ENCODE results near the gene NLGN1.
A peak's percentile ranks its signal among the peaks of the same experiment; 100 is the strongest.
"Not testable (repeated sequence)": the region's sequence is repeated elsewhere in the genome, so short reads cannot be mapped to it uniquely, and the experiment has no call there.

NLGN1 gene

DNA sequence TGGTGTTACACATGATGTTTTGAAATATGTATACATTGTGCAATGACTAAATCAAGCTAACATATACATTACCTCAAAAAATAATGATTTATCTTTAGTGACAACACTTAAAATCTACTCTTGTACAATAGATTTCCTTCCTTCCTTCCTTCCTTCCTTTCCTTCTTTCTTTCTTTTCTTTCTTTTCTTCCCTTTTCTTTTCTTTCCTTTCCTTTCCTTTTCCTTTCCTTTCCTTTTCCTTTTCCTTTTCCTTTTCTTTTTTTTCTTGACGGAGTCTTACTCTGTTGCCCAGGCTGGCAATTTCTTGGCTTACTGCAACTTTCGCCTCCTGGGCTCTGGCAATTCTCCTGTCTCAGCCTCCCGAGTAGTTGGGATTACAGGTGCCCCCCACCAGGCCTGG is 170.5 kb downstream of the NLGN1 start:
- DNase-seq (ENCODE audit: low read depth) = no peak

DNA sequence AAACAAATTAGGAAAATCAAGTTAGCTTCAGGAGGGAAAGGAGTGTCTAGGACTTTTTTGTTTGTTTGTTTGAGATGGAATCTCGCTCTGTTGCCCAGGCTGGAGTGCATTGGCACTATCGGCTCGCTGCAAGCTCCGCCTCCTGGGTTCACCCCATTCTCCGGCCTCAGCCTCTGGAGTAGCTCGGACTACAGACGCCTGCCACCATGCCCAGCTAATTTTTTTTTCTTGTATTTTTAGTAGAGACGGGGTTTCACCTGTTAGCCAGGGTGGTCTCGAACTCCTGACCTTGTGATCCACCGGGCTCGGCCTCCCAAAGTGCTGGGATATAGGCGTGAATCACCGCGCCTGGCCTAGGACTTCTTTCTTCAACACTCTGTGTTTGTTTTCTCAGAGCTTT is 171.1 kb downstream of the NLGN1 start:
- DNase-seq (ENCODE audit: low read depth) = no peak

- no peak for DNase-seq (ENCODE audit: low read depth)
These were observed 186.0 kb downstream of the NLGN1 start for GRCh38 chr3:173583496-173583895.

- DNase-seq (ENCODE audit: low read depth) = peak; percentile 20
These were observed 186.7 kb downstream of the NLGN1 start for GRCh38 chr3:173584093-173584837.

GRCh38 chr3:173584838-173585831 is 187.6 kb downstream of the NLGN1 start:
- DNase-seq (ENCODE audit: low read depth) = peak; percentile 29

DNA sequence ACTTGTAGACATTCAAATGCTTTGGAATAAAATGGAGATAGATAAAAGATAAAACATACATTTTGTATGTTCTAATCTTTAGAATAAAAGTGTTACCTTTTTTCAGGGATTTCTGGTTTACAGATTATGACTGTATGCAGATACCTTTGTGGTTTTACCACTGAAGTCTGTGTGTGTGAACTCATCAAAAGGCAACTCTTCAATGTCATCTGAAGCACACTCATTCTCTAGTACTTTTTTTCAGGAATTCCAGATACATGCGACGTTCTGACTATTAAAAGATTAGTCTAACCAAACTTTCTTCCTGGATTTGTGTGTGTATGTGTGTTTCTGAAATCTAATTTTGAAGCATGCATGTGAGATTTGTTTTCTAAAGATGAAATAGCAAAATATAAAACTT is 188.6 kb downstream of the NLGN1 start:
- DNase-seq (ENCODE audit: low read depth) = no peak

DNA sequence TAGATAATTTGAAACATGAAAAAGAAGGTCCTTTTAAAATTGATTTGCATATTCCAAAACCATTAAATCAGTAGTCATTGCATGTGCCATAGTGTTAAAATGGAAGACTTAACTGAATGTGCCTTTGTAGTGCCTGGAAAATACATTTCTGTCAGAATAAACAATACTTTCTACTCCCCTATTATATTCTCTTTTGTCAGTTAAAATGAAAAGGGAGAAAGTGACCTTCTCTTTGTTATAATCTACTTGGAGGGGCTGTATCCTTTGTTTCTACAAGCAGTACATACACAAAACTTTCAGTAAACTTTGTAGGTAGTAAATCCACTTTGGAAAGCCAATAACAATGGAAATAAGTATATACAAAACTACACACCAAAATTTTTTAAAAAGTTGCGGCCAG is 189.5 kb downstream of the NLGN1 start:
- DNase-seq (ENCODE audit: low read depth) = no peak

GRCh38 chr3:173588556-173588955 is 191.0 kb downstream of the NLGN1 start:
- no peak for DNase-seq (ENCODE audit: low read depth)

- DNase-seq (ENCODE audit: low read depth) = no peak
These were observed 191.6 kb downstream of the NLGN1 start for GRCh38 chr3:173589116-173589515.

GRCh38 chr3:173591401-173591800 is 193.9 kb downstream of the NLGN1 start:
- no peak for DNase-seq (ENCODE audit: low read depth)

DNA sequence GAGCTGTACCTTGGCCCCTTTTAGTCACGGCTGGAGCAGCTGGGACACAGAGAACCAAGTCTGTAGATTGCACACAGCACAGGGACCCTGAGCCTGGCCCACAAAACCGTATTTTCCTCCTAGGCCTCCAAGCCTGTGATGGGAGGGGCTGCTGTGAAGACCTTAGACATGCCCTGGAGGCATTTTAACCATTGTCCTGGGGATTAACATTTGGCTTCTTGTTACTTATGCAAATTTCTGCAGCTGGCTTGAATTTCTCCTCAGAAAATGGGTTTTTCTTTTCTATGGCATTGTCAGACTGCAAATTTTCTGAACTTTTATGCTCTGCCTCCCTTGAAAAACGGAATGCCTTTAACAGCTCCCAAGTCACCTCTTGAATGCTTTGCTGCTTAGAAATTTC is 197.3 kb downstream of the NLGN1 start:
- not testable (repeated sequence) for DNase-seq (ENCODE audit: low read depth)

GRCh38 chr3:173599673-173600072 is 202.1 kb downstream of the NLGN1 start:
- DNase-seq (ENCODE audit: low read depth) = peak; percentile 31

- DNase-seq (ENCODE audit: low read depth) = no peak
These were observed 217.0 kb downstream of the NLGN1 start for GRCh38 chr3:173614522-173614921.

DNA sequence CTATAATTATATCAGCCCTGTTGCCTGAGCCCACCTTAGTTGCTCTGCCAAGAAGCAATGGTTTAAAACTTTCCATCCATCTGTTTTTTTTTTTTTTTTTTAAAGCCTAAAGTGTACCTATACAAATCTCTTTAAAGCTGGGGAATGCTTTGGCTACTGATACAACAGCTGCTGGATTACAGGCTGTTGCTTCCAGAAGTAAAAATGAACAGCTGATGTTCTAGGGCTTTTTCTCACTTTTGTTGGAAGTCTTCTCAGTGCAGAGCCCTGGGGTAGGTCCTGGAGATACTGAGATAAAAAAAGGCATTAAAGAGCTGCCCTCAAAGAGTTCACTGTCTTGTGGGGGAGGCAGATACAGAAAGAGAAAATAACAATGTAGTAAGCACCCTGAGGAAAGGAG is 218.1 kb downstream of the NLGN1 start:
- DNase-seq (ENCODE audit: low read depth) = no peak

DNA sequence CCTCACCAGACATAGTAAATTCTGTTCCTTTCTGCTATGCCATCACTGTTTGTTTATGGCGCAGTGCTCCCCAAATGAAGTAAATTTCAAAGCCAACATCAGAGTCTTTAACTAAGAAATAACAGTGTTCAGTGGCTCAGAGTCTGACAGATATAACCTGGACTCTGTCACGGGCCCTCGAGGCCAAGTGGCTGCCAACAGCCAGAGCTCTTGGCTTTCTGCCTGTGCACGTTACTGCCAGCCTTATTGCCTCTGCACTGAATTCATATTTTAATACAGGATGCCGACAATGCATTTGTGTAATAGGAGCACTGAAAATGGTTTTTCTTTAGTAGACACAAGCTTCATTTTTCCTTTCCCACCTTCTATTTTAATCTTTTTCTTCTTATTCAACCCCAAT is 219.9 kb downstream of the NLGN1 start:
- no peak for DNase-seq (ENCODE audit: low read depth)

DNA sequence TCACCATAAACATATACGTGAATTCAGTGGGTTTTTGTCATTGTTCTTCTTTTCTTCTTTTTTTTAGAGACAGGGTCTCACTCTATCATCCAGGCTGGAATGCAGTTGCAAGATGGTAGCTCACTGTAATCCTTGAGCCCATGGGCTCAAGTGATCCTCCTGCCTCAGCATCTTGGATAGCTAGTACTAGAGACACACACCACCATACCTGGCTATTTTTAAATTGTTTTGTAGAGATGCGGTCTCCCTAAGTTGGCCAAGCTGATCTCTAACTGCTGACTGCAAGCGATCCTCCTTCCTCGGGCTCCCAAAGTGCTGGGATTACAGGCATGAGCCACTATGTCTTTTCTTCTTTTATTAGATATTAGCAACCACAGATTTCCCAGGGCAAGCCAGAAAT is 220.6 kb downstream of the NLGN1 start:
- no peak for DNase-seq (ENCODE audit: low read depth)

- no peak for DNase-seq (ENCODE audit: low read depth)
These were observed 221.2 kb downstream of the NLGN1 start for GRCh38 chr3:173618703-173619102.

DNA sequence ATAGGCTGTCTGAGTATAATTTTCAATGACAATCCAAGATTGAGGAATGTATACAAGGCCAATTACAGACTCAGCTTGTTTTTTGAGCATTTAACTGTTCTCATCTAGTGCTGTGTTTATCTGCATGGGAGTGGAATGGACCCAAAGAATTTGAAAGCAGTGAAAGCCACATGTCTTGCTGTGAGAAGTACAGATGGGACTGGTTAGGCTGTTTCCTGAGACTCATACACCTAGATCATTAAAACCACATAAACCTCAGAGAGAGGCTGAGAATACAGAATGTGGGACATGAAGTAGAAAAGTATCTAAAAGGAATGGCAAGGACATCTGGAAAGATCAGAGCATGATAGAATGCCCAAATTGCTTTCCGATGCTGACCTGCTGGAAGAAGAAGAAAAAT is 224.6 kb downstream of the NLGN1 start:
- DNase-seq (ENCODE audit: low read depth) = peak; percentile 59

- no peak for DNase-seq (ENCODE audit: low read depth)
These were observed 226.5 kb downstream of the NLGN1 start for GRCh38 chr3:173624086-173624485.

GRCh38 chr3:173630849-173631248 is 233.3 kb downstream of the NLGN1 start:
- no peak for DNase-seq (ENCODE audit: low read depth)

DNA sequence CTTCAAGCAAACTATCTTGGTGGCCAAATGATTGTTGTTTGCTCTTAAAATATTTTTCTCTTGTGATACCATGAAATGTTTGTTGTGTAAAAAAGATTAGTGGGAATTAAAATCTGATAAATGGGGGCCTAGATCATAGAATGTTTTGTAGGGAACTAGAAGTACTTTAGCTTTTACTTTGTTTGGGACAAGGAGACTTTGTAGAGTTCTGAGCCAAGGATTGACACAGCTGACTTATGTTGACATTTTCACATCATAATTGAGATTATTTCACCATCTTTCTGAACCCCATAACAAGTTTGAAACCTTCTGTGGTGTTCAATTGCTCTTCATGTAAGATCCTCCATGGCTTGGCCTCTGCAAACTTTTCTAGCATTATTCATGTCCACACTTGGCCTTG is 235.4 kb downstream of the NLGN1 start:
- DNase-seq (ENCODE audit: low read depth) = no peak

DNA sequence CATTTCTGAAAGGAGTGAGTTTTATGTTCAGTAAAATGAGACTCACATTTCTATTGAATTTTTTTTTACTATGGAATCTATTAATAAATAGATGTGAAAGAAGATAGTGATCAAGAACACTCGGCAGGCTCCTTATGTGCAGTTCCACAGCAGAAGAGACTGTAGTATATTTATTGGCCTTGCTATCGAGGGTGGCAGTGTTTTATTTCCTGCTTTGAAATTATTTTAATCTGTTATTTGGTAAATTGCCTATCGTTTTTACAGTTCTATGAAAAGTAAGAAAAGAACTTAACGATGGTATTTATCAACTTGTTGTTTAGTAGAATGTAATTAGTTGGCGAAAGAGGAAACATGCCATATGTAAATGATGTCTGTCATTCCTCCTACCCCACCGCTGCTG is 238.3 kb downstream of the NLGN1 start:
- no peak for DNase-seq (ENCODE audit: low read depth)

- DNase-seq (ENCODE audit: low read depth) = no peak
These were observed 241.6 kb downstream of the NLGN1 start for GRCh38 chr3:173639098-173639497.
